Glutamatergic neuron (in vitro differentiated cells): ENCODE data around the gene B3GNT3. TPM values are rescaled to one million over a fixed set of nuclear protein-coding genes. Genes with fewer than 3 reads are reported as not detected.
A peak's percentile ranks its signal among the peaks of the same experiment; 100 is the strongest.

Experiments used
- DNase-seq: peaks from one replicate; pipeline ENCODE4 v3.0.0; 2022
- H3K27ac Mint-ChIP-seq: one replicate; pipeline ENCODE4 v1.8.0; 2020; ENCODE audit warnings: mild to moderate bottlenecking, mixed read lengths, inconsistent platforms; ENCODE audit not compliant: unreplicated experiment
- H3K27me3 Mint-ChIP-seq: one replicate; pipeline ENCODE4 v1.8.0; 2020; ENCODE audit warnings: mild to moderate bottlenecking, moderate library complexity, mixed read lengths, inconsistent platforms; ENCODE audit not compliant: unreplicated experiment
- H3K36me3 Mint-ChIP-seq: one replicate; pipeline ENCODE4 v1.8.0; 2020; ENCODE audit warnings: mild to moderate bottlenecking, mixed read lengths, inconsistent platforms; ENCODE audit not compliant: unreplicated experiment
- H3K4me1 Mint-ChIP-seq: one replicate; pipeline ENCODE4 v1.8.0; 2020; ENCODE audit warnings: mild to moderate bottlenecking, low read depth, mixed read lengths, inconsistent platforms; ENCODE audit not compliant: unreplicated experiment
- H3K4me3 Mint-ChIP-seq: one replicate; pipeline ENCODE4 v1.8.0; 2020; ENCODE audit warnings: mild to moderate bottlenecking, mixed read lengths, inconsistent platforms; ENCODE audit not compliant: unreplicated experiment
- H3K9me3 Mint-ChIP-seq: one replicate; pipeline ENCODE4 v1.8.0; 2020; ENCODE audit warnings: mild to moderate bottlenecking, moderate library complexity, mixed read lengths, inconsistent platforms; ENCODE audit not compliant: unreplicated experiment
- total RNA-seq: library from RNA; stranded (reverse); fragmentation: NEBNext Ultra II Directional; extraction: Animal tissue kit (Norgen Biotek cat#: 25700); gene quantifications from one replicate; pipeline ENCODE4 v1.2.1, GENCODE V29; 2021; ENCODE audit not compliant: unreplicated experiment
- TF ChIP-seq, protein P1 (sequence below): fragments of 200-600 bp; sonication (generic); IDR thresholded peaks from one replicate; pipeline ENCODE4 v1.5.0; 2021; ENCODE audit not compliant: partially characterized antibody, unreplicated experiment

B3GNT3 gene
- total RNA-seq, 1 donor from 2014 or later: not detected

DNA sequence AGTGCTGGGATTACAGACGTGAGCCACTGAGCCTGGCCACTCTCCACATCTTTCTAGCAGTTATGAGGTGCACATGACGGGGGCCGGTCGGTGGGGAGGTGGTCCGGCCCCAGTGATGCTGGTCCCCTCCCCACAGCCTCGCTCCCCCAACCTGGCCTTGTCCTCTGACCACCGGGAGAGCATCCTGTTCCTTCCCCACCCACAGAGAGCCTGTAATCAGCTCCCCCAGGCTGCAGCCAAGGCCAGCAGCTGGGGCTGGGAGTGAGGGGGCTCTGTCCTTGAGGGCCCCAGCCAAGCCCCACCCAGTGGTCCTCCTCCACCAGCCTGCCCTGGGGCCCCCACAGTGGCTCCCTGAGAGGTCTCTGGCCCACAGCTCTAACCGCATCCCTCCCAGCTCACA lies 29.4 kb downstream of the B3GNT3 start:
- Mint-ChIP-seq H3K27me3 (peaks cover 7% of the 10 kb centered on the region), H3K4me1 (no peaks in the 10 kb centered on the region), H3K27ac (no peak overlapping the region), H3K9me3 (no peaks in the 10 kb centered on the region), H3K36me3 (no peaks in the 10 kb centered on the region), H3K4me3 (no peak overlapping the region)
- DNase-seq: no peak
- TF ChIP-seq, protein P1, sequence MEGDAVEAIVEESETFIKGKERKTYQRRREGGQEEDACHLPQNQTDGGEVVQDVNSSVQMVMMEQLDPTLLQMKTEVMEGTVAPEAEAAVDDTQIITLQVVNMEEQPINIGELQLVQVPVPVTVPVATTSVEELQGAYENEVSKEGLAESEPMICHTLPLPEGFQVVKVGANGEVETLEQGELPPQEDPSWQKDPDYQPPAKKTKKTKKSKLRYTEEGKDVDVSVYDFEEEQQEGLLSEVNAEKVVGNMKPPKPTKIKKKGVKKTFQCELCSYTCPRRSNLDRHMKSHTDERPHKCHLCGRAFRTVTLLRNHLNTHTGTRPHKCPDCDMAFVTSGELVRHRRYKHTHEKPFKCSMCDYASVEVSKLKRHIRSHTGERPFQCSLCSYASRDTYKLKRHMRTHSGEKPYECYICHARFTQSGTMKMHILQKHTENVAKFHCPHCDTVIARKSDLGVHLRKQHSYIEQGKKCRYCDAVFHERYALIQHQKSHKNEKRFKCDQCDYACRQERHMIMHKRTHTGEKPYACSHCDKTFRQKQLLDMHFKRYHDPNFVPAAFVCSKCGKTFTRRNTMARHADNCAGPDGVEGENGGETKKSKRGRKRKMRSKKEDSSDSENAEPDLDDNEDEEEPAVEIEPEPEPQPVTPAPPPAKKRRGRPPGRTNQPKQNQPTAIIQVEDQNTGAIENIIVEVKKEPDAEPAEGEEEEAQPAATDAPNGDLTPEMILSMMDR: no peak

DNA sequence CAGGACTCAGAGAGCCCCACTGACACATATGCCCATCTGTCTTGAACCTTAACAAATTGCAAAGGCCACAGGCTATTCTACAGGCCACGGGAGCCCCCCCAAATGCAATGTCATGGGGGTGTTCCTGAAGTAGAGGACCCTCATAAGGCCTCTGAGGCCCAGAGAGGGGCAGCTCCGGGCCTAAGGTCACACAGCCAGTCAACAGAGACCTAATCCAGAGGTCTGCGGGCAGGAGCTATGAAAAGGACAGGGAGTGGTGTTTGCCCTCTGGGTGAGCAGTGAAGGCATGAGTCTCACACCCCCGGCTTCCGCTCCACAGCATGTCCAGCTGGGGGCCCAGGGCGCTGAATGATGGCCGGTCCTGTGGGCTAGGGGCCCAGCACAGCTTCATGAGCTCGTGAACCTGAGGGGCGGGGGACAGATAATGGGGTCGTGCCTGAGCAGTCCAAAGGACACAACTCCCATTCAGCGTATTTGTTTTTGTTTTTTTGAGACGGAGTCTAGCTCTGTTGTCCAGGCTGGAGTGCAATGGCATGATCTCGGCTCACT lies 31.6 kb downstream of the B3GNT3 start:
- no peaks in the 10 kb centered on the region for H3K36me3 Mint-ChIP-seq
- no peak for DNase-seq
- TF ChIP-seq, protein P1: no peak
- H3K27ac Mint-ChIP-seq: no peak overlapping the region
- peaks cover 10% of the 10 kb centered on the region for H3K27me3 Mint-ChIP-seq
- no peaks in the 10 kb centered on the region for H3K4me1 Mint-ChIP-seq
- no peaks in the 10 kb centered on the region for H3K9me3 Mint-ChIP-seq
- H3K4me3 Mint-ChIP-seq: no peak overlapping the region

DNA sequence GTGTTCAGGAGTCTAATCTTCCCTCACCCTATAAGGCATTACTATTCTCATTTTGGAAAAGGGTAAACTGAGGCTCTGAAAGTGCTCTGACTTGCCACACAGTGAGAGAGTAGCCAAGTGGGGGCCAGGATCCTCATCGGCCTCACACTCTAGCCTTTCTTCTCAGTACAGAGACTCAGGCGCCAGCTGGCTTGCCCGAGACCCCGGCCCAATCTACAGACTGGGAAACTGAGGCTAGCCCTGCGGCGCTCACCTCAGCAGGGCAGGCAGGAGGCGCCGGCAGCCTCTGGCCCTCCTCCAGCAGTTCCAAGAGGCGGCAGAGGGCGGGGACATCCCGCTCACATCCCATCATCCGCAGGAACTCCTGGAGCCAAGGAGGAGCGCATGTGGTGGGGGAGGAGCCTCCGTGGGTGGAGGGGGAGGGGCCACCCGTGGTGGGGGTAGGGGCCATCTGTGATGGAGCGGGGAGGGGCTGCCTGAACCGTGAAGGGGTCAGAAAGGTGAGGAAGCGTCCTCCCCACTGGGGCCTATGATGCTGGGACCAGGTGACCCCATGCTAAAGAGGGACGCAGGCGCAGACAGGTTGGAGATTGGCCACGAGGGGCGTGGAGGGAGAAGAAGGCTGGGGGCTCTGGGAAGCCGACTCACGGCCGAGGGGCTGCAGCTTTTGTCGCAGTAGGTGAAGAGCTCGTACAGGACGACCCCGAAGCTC lies 35.1 kb downstream of the B3GNT3 start:
- Mint-ChIP-seq H3K9me3 (peaks cover 2% of the 10 kb centered on the region), H3K27ac (peak overlapping the region; percentile 85), H3K4me1 (no peaks in the 10 kb centered on the region), H3K36me3 (peaks cover 3% of the 10 kb centered on the region), H3K27me3 (peaks cover 11% of the 10 kb centered on the region), H3K4me3 (peak overlapping the region; percentile 85)
- TF ChIP-seq, protein P1: no peak
- DNase-seq: peak; percentile 73

DNA sequence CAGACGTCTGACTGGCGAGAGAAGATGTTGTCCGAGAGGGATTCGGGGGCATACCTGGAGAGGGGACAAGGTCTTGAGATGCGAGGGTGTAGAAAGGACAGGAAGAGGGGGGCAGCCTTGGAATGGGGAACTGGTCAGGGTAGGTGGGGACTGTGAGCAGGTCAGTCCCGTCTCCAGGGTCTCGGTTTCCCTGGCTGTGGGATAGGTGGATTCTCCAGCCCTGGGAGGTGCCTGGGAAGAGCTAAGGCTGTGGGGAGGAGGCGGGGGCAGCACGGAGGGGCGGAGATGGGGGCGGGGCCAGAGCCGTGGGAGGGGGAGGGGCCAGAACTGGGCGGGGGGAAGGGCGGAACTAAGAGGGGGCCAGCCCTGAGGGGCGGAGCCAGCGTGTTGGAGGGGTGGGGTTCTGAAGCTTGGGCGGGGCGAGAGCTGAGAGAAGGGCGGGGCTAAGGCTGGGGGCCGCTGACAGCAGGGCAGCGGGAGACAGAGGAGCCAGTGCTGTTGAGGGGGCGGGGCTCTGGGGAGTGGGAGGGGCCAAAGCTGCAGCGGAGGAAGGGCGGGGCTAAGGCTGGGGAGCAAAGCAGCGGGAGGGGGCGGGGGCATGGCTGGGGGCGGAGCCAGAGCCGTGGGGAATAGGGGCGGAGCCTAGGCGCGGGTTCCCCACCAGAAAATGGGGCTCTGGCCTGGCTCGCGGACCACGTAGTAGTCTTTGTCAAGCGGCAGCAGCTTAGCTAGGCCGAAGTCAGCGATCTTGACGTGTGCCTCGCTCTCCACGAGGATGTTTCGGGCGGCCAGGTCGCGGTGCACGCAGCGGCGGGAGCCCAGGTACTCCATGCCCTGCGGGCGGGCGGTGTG lies 35.9 kb downstream of the B3GNT3 start:
- Mint-ChIP-seq H3K27me3 (peaks cover 16% of the 10 kb centered on the region), H3K9me3 (peaks cover 3% of the 10 kb centered on the region), H3K36me3 (peaks cover 7% of the 10 kb centered on the region), H3K4me3 (peak overlapping the region; percentile 85), H3K27ac (peak overlapping the region; percentile 85), H3K4me1 (no peaks in the 10 kb centered on the region)
- TF ChIP-seq, protein P1: no peak
- DNase-seq: peak; percentile 93

DNA sequence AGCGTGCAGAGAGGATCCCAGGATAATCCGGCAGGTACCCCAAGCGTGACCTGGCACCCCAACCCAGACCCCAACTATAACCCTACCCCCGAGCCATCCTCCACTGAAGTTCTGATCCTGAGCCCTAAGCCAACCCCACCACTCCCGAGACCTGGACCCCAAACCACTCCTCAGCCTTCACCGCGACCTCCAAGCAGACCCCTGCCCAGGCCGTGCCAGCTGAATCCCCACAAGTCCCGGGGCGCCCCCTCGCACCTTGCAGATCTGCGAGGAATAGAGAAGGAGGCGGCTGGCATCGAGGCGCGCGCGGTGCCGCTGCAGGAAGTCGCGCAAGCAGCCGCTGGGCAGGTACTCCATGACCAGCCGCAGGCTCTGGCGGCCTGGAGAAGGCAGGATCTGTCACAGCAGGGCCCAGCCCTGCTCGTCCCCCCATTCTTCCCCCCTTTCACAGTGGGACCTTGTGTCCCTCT lies 36.5 kb downstream of the B3GNT3 start:
- peaks cover 5% of the 10 kb centered on the region for H3K9me3 Mint-ChIP-seq
- TF ChIP-seq, protein P1: no peak
- H3K27ac Mint-ChIP-seq: no peak overlapping the region
- H3K4me3 Mint-ChIP-seq: peak overlapping the region; percentile 59
- H3K4me1 Mint-ChIP-seq: no peaks in the 10 kb centered on the region
- no peak for DNase-seq
- H3K36me3 Mint-ChIP-seq: peaks cover 7% of the 10 kb centered on the region
- peaks cover 16% of the 10 kb centered on the region for H3K27me3 Mint-ChIP-seq
